Measurements from ENCODE around the gene DLX4. TPM values are rescaled to one million over a fixed set of nuclear protein-coding genes. Genes with fewer than 3 reads are reported as not detected.

DLX4 gene
- total RNA-seq, 2 experiments from 2014 or later, result 0.23 TPM; not detected in 1

- no peaks in the 10 kb centered on the region for H3K9me3 Mint-ChIP-seq (ENCODE audit: low read depth)
- H3K27me3 Mint-ChIP-seq, result peaks cover 30% of the 10 kb centered on the region
- CTCF ChIA-PET, result interaction anchor here (1.1 to 2.7 kb wide), 2 partner anchors 9 to 64 kb away, joined by 4 to 15 read pairs; no protein-coding TSS in a partner anchor
- DNase-seq (no peak), ATAC-seq (no peak)
- no peak overlapping the region for H3K27ac Mint-ChIP-seq
- H3K4me3 Mint-ChIP-seq, result no peak overlapping the region
- H3K4me1 Mint-ChIP-seq, result no peaks in the 10 kb centered on the region
- H3K36me3 Mint-ChIP-seq, result no peaks in the 10 kb centered on the region
Measured at GRCh38 chr17:49932901-49933300, 36.1 kb upstream of the DLX4 start.

GRCh38 chr17:49935526-49936210 is 33.3 kb upstream of the DLX4 start:
- DNase-seq (no peak), ATAC-seq (no peak)
- CTCF ChIA-PET, result no interaction called here
- Mint-ChIP-seq H3K27me3 (peaks cover 41% of the 10 kb centered on the region), H3K4me3 (no peak overlapping the region), H3K4me1 (peaks cover 2% of the 10 kb centered on the region), H3K9me3 (ENCODE audit: low read depth) (no peaks in the 10 kb centered on the region), H3K36me3 (no peaks in the 10 kb centered on the region), H3K27ac (no peak overlapping the region)

GRCh38 chr17:49936386-49936785 is 32.6 kb upstream of the DLX4 start:
- no peak for DNase-seq
- H3K27me3 Mint-ChIP-seq, result peaks cover 39% of the 10 kb centered on the region
- H3K27ac Mint-ChIP-seq, result no peak overlapping the region
- peaks cover 2% of the 10 kb centered on the region for H3K4me1 Mint-ChIP-seq
- H3K9me3 Mint-ChIP-seq (ENCODE audit: low read depth), result no peaks in the 10 kb centered on the region
- CTCF ChIA-PET, result no interaction called here
- no peaks in the 10 kb centered on the region for H3K36me3 Mint-ChIP-seq
- ATAC-seq, result no peak
- H3K4me3 Mint-ChIP-seq, result no peak overlapping the region

GRCh38 chr17:49939318-49939717 is 29.7 kb upstream of the DLX4 start:
- Mint-ChIP-seq H3K27me3 (peaks cover 37% of the 10 kb centered on the region), H3K9me3 (ENCODE audit: low read depth) (no peaks in the 10 kb centered on the region), H3K4me1 (peaks cover 2% of the 10 kb centered on the region), H3K27ac (no peak overlapping the region), H3K4me3 (no peak overlapping the region), H3K36me3 (no peaks in the 10 kb centered on the region)
- no peak for DNase-seq
- CTCF ChIA-PET, result interaction anchor here (1.4 to 2.3 kb wide), 4 partner anchors 13 to 78 kb away, joined by 3 to 9 read pairs (median 7); no protein-coding TSS in a partner anchor
- no peak for ATAC-seq

- DNase-seq (no peak), ATAC-seq (no peak)
- H3K9me3 Mint-ChIP-seq (ENCODE audit: low read depth), result no peaks in the 10 kb centered on the region
- no peaks in the 10 kb centered on the region for H3K36me3 Mint-ChIP-seq
- peaks cover 2% of the 10 kb centered on the region for H3K4me1 Mint-ChIP-seq
- CTCF ChIA-PET, result interaction anchor here (0.8 to 3.3 kb wide), 5 partner anchors 11 to 57 kb away, joined by 3 to 15 read pairs (median 4); no protein-coding TSS in a partner anchor
- peaks cover 41% of the 10 kb centered on the region for H3K27me3 Mint-ChIP-seq
- no peak overlapping the region for H3K4me3 Mint-ChIP-seq
- no peak overlapping the region for H3K27ac Mint-ChIP-seq
Measured at GRCh38 chr17:49941427-49941826, 27.6 kb upstream of the DLX4 start.

- Mint-ChIP-seq H3K9me3 (ENCODE audit: low read depth) (no peaks in the 10 kb centered on the region), H3K4me3 (no peak overlapping the region), H3K36me3 (no peaks in the 10 kb centered on the region), H3K4me1 (peaks cover 2% of the 10 kb centered on the region), H3K27ac (no peak overlapping the region), H3K27me3 (peaks cover 39% of the 10 kb centered on the region)
- no peak for ATAC-seq
- DNase-seq, result no peak
- CTCF ChIA-PET, result interaction anchor here (3.0 to 3.3 kb wide), 2 partner anchors 9 to 53 kb away, joined by 11 to 15 read pairs; no protein-coding TSS in a partner anchor
Measured at GRCh38 chr17:49942947-49943346, 26.0 kb upstream of the DLX4 start.

- ATAC-seq, result no peak
- Mint-ChIP-seq H3K27ac (no peak overlapping the region), H3K36me3 (no peaks in the 10 kb centered on the region), H3K9me3 (ENCODE audit: low read depth) (no peaks in the 10 kb centered on the region), H3K27me3 (peaks cover 32% of the 10 kb centered on the region), H3K4me3 (no peak overlapping the region), H3K4me1 (no peaks in the 10 kb centered on the region)
- no peak for DNase-seq
- CTCF ChIA-PET, result interaction anchor here (1.0 to 3.0 kb wide), 2 partner anchors 52 to 54 kb away, joined by 3 to 11 read pairs; no protein-coding TSS in a partner anchor
Measured at GRCh38 chr17:49944273-49944870, 24.6 kb upstream of the DLX4 start.

GRCh38 chr17:49946208-49946607 is 22.8 kb upstream of the DLX4 start:
- Mint-ChIP-seq H3K27ac (no peak overlapping the region), H3K4me3 (no peak overlapping the region), H3K4me1 (no peaks in the 10 kb centered on the region), H3K36me3 (no peaks in the 10 kb centered on the region), H3K27me3 (peaks cover 33% of the 10 kb centered on the region), H3K9me3 (ENCODE audit: low read depth) (no peaks in the 10 kb centered on the region)
- CTCF ChIA-PET, result no interaction called here
- DNase-seq, result no peak
- ATAC-seq, result no peak

- H3K36me3 Mint-ChIP-seq, result no peaks in the 10 kb centered on the region
- ATAC-seq (no peak), DNase-seq (no peak)
- H3K27me3 Mint-ChIP-seq, result peaks cover 38% of the 10 kb centered on the region
- no peaks in the 10 kb centered on the region for H3K9me3 Mint-ChIP-seq (ENCODE audit: low read depth)
- no peak overlapping the region for H3K4me3 Mint-ChIP-seq
- no peak overlapping the region for H3K27ac Mint-ChIP-seq
- CTCF ChIA-PET, result no interaction called here
- no peaks in the 10 kb centered on the region for H3K4me1 Mint-ChIP-seq
Measured at GRCh38 chr17:49946964-49947584, 21.9 kb upstream of the DLX4 start.

- Mint-ChIP-seq H3K27me3 (peaks cover 38% of the 10 kb centered on the region), H3K27ac (no peak overlapping the region), H3K4me1 (no peaks in the 10 kb centered on the region), H3K4me3 (no peak overlapping the region), H3K9me3 (ENCODE audit: low read depth) (no peaks in the 10 kb centered on the region), H3K36me3 (no peaks in the 10 kb centered on the region)
- no peak for ATAC-seq
- CTCF ChIA-PET, result interaction anchor here (12.2 kb wide), 1 partner anchor 47 kb away, joined by 273 read pairs; the partner anchor contains the start of gene DLX3
- no peak for DNase-seq
Measured at GRCh38 chr17:49949634-49950033, 19.4 kb upstream of the DLX4 start.

GRCh38 chr17:49951362-49952082 is 17.5 kb upstream of the DLX4 start:
- Mint-ChIP-seq H3K4me1 (no peaks in the 10 kb centered on the region), H3K27ac (no peak overlapping the region), H3K4me3 (no peak overlapping the region), H3K27me3 (peaks cover 41% of the 10 kb centered on the region), H3K36me3 (no peaks in the 10 kb centered on the region), H3K9me3 (ENCODE audit: low read depth) (no peaks in the 10 kb centered on the region)
- no peak for DNase-seq
- no peak for ATAC-seq
- CTCF ChIA-PET, result interaction anchor here (0.6 to 12.2 kb wide), 19 partner anchors 9 to 683 kb away, joined by 3 to 273 read pairs (median 6); partner anchors contain the start of genes DLX3 and NXPH3

GRCh38 chr17:49952209-49952911 is 16.6 kb upstream of the DLX4 start:
- H3K36me3 Mint-ChIP-seq, result no peaks in the 10 kb centered on the region
- H3K4me3 Mint-ChIP-seq, result no peak overlapping the region
- peak; percentile 93 for ATAC-seq
- no peaks in the 10 kb centered on the region for H3K9me3 Mint-ChIP-seq (ENCODE audit: low read depth)
- DNase-seq, result peak; percentile 87
- no peak overlapping the region for H3K27ac Mint-ChIP-seq
- peaks cover 48% of the 10 kb centered on the region for H3K27me3 Mint-ChIP-seq
- CTCF ChIA-PET, result interaction anchor here (0.6 to 12.2 kb wide), 32 partner anchors 10 to 1127 kb away, joined by 3 to 273 read pairs (median 4); partner anchors contain the start of genes DLX3, DLX4 and NXPH3
- H3K4me1 Mint-ChIP-seq, result no peaks in the 10 kb centered on the region

Measured in activated CD8-positive, alpha-beta memory T cell treated with anti-CD3 and anti-CD28 coated beads, Interleukin-2, amount 10 ng/mL, durations not matched to agents 7 days and 5 days (primary cell).